Right forelimb (tissue), 1 donor: ENCODE data around the gene AGRN.
"Not testable (repeated sequence)": the region's sequence is repeated elsewhere in the genome, so short reads cannot be mapped to it uniquely, and the experiment has no call there.

ENCODE experiments used
- DNase-seq: peaks from one replicate; pipeline ENCODE4 v3.0.0-alpha.2; 2018

The AGRN gene

DNA sequence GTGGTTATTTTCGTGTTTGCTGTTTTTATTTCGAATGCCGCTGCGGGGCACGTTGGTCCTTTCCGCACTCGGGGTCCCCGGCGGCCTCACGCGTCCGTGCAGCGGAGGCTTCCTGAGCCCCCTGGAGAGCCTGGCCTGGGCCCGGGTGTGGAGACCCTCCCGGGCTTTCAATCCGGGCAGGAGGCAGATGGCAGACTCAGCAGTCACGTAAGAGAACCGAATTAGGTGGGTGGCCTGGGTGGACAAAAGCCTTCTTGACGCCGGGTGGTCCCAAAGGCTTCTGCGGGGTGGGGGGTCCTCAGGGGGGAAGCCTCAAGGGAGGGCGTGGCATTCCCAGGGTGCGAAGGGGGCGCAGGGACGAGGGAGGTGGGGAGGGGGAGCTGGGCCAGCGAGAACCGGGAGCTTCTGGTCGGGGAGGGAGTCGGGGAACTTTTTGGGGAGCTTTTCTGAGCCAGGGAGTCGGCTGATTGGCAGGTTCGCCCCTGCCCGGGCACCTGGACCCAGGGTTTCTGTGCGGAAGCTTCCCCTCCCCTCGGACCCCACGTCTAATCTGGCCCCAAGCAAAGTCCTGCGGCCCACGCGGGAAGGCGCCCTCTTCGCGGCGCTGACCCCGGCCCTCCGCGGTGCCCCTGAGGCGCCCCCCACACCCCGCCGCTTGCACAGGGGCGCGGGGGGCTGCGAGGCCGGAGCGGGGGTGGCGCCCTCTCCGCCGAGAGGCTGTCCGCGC is 18.7 kb upstream of the AGRN start:
- DNase-seq = no peak

DNA sequence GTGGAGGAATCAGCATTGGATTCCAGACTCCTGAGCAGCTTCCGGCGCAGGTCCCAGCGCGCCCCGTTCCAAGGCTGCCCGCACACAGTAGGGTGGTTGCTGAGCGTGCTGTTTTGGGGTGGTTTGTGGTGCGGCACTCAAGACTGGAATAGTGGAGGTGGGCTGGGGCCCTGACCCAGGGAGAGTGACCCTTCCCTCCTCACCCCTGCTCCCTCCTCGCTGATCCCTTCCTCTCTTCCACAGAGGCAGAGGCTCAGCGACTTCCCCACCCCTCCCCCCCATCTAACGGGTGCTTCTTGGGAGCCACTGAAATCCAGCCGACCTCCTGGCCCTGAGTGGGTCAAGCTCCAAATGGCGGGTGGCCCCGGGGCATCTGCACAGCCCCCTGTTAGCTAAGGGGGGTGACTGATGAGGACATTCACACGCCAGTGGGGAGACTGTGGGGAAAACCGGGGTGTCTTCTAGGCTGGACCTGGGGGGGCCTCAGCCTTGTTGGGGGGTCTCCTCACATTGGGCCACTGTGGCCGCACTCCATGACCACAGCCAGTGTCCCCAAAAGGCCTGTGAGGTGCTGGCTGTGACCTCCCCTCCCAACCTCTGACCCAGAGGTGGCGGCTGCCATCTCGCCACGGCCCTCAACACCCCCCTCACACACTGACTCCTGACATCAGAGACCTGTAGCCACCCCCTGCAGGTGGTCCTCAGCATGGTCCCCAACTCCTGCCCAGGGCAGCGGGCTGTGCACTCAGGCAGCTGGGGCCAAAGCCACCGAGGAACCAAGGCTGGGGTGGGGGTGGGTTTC is 16.1 kb upstream of the AGRN start:
- DNase-seq = peak; percentile 40

DNA sequence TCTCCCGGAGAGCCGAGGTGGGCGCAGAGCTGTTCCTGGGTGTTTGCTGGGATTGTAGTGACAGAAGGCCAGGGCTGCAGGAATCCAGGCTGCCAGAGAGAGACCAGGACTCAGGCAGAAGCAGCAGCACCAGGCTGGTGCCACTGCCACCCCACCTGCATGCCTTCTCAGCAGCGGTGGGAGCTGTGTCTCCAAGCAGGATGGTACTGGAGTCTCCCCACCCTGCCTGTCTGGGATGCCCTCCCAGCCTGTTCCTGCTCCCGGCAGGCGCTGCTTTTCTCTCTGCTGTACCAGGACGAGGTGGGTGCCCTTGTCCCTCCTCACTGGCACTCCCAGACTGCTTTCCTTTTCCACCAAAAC is 15.5 kb upstream of the AGRN start:
- DNase-seq = no peak

DNA sequence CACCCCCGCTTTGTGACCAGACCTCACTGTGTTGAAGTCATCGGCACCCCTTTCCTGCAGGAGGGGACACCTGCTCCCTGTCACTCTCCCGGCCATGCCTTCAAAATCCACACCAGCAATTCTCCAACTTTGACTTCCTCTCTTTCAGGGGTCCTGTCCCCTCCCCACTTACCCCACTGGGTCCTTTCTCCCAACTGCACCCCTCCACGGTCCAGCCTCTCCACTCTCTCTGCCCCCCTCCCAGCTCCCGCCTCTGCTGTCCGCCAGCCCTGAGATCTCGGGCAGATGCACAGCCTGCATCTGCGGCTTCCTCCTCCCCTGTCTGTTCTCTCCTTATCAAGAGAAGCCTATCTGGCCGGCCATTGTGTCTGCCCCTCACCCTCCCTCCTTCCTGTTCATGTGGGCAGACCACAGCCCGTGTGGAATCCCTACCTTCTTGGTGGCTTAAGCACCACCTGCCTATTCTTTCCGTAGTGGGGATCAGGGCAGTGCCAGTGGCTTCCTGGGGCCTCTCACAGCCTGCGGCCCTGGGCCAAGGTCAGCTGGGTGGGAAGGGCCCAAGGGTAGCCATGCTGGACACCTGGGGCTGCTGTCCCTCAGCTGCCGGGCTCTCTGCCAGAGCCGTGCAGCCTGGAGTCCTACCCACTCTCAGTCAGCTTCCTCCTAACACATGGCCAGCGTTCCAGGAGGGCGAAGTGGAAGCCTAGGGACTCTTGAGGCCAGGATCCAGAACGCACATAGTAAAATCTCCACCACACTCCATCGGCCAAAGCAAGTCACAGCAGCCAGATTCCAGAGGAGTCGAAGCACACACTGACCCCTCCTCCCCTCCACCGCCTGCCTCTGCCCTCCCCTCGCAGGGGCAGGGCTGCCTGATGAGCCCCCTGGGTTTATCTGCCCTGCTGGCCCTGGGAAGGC is 14.9 kb upstream of the AGRN start:
- peak; percentile 60 for DNase-seq

DNA sequence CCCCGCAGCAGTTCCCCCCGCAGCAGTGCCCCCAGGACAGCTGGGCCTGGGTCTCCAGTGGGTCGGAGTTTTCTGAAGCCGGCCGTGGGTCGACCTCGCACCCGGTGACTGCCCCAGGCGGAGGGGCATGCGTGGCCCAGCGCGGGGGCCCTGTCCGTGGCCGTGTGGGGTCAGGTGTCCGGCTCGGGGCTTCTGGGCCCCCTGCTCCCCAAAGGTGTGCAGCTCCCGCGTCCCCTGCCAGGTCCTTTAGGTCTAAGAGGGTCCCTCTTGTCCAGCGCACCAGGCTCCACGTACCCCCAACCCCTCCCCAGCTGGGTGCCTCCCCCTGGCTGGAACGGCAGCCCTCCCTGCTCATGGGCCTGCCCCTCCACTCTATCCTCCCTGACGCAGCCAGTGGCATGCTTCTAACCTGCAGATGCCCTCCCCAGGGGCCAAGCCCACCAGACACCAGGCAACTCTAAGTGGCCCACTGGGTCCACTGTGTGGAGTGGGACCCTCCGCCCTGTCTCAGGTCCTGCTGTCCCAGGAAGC is 14.1 kb upstream of the AGRN start:
- DNase-seq = no peak

GRCh38 chr1:1006305-1007159 is 13.4 kb upstream of the AGRN start:
- DNase-seq = no peak

DNA sequence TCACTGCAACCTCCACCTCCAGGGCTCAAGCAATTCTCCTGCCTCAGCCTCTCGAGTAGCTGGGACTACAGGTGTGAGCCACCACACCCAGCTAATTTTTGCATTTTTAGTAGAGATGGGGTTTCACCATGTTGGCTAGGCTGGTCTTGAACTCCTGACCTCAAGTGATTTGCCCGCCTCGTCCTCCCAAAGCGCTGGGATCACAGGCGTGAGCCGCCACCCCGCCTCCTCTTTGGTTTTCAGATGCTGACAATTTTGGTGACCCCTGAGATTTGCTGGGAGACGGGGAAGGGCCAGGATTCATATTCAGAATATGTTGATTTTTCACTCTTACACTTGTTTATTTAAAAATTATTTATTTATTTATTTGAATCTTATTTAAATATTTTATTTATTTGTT is 9.8 kb upstream of the AGRN start:
- DNase-seq = not testable (repeated sequence)

DNA sequence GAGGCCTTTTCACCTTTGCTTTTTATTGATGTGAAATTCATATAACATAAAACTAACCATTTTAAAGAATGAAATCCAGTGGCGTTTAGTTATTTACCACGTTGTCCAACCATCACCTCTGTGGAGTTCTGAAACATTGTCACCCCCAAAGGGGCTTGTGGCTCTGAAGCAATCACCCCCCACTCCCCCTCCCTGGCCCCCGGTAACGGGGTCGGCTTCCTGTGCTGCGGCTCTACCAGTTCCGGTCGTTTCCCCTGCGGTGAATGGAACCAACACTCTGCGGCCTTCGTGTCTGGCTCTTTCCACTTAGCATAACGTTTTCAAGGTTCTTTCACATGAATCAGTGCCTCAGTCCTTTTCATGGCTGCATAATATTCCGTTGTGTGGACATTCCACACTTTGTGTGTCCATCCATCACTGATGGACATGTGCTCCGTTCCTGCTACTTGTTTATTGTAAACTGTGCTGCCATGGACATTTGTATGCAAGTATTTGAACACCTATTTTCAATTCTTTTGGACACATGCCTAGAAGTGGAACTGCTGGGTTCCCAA is 8.4 kb upstream of the AGRN start:
- no peak for DNase-seq

DNA sequence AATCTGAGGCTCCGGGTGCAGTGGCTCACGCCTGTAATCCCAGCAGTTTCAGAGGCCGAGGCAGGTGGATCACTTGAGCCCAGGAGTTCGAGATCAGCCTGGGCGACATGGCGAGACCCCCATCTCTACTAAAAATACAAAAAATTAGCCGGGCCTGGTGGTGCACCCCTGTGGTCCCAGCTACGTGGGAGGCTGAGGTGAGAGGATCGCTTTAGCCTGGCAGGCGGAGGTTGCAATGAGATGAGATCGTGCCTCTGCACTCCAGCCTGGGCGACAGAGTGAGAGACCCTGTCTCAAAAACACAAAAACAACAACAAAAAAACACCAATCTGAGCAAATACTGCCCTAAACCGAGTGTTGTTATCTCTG is 7.2 kb upstream of the AGRN start:
- DNase-seq = not testable (repeated sequence)

DNA sequence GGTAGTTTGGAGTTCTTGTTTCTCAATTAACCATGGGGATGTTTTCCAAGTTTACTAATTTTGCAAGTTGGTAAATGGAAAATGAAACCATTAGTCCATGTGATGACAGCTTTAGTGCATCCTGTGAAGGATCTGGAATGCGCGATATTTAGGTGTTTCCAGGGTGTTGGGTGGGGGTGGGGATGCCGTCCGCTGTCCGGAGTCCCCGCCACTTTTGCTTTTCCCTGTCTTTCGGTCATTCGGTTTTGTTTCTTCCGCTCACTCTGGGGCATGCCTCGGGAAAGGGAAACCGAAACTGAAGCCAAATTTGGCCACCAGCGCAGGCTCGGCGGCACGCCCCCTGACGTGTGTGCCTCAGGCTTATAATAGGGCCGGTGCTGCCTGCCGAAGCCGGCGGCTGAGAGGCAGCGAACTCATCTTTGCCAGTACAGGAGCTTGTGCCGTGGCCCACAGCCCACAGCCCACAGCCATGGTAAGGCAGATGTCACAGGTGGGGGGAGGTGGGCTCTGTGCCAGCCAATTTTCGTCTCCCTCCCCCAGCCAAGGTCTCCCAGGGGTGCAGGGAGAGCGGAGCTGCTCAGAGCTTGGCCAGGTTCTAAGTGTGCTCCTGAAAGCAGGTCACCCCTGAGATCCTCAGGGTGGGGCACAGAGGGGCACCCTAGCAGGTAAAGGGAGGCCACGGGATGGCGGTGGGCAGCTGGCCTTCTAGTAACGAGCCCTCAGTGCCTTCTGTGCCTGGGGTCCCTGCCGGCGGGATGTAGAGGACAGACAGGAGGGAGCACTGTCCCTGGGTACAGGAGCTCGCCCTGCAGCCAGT is 6.6 kb upstream of the AGRN start, which contains the start of gene ISG15:
ISG15 (plus strand) TSS at position 393 of the 817 bp plus-strand sequence; CDS start at position 470, 77 bp downstream.
- peak; percentile 91 for DNase-seq

GRCh38 chr1:1013922-1014648 is 5.8 kb upstream of the AGRN start:
- peak; percentile 48 for DNase-seq

DNA sequence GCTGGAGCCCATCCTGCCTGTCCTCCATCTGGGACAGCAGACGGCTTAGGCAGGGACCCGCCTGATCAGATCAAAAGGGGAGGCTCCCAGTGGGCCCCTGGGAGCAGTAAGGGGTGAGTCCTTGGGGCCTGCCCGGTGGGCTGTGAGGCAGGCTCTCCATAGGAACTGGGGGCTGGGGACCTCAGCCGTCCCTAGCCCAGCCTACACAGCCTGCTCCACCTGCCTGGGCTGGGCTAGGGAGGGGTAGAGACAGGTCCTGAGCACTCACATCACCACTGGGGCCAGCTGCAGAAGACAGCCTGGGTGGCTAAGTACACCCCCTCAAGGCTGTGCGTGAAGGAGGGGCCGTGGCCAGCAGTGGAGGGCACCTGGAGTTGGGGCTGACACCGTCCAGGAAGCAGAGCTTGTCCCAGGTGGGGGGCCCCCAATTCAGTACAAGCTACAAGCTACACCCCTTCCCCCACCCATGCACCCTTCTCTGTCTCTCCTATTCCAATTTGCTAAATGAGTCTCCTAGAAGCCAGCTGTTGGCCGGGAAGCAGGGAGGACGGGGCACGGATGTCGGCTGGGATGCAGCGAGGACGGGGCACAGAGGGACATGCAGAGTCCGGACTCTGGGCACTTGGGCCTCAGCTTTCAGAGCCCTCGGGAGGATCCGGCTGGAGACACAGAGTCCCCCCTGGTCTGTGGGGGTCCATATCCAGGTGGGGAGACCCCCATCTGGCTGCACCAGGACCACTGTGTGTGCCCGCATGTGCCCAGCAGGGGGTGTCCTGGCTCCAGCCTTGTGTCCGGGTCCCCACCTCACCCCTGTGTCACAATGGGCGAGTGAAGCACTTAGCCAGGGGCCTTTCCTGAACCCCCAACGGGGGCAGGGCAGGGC is 4.9 kb upstream of the AGRN start:
- peak; percentile 48 for DNase-seq

GRCh38 chr1:1017397-1018320 is 2.3 kb upstream of the AGRN start:
- DNase-seq = not testable (repeated sequence)

DNA sequence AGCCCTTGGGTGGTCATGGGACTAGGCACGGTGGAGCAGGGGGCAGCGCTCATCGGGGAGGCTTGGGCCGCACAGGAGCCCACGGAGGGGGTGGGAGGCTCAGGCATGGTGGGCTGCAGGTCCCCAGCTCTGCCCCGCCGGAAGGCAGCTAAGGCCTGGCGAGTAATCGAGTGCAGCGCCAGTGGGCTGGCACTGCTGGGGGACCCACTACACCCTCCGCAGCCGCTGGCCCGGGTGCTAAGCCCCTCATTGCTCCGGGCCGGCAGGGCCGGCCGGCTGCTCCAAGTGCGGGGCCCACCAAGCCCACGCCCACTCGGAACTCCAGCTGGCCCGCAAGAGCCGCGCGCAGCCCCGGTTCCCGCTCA is 1.6 kb upstream of the AGRN start:
- not testable (repeated sequence) for DNase-seq

- DNase-seq = peak; percentile 91
Measured at GRCh38 chr1:1019122-1019999, 559 bp upstream of the AGRN start.

- no peak for DNase-seq
Measured at GRCh38 chr1:1020415-1021009, 592 bp downstream of the AGRN start.
